HCEC 1CT (cell line): ENCODE measurements around the gene PHKG2.

Experiments used
- DNase-seq: peaks from one replicate; pipeline ENCODE4 v3.0.0-alpha.2; 2017

The PHKG2 gene

GRCh38 chr16:30728899-30729672 lies 19.1 kb upstream of the PHKG2 start:
- DNase-seq = no peak

GRCh38 chr16:30731411-30731810 lies 16.8 kb upstream of the PHKG2 start:
- DNase-seq = no peak

- DNase-seq = no peak
Measured at GRCh38 chr16:30736995-30737793, 11.0 kb upstream of the PHKG2 start.

GRCh38 chr16:30737794-30738648 lies 10.2 kb upstream of the PHKG2 start:
- no peak for DNase-seq

DNA sequence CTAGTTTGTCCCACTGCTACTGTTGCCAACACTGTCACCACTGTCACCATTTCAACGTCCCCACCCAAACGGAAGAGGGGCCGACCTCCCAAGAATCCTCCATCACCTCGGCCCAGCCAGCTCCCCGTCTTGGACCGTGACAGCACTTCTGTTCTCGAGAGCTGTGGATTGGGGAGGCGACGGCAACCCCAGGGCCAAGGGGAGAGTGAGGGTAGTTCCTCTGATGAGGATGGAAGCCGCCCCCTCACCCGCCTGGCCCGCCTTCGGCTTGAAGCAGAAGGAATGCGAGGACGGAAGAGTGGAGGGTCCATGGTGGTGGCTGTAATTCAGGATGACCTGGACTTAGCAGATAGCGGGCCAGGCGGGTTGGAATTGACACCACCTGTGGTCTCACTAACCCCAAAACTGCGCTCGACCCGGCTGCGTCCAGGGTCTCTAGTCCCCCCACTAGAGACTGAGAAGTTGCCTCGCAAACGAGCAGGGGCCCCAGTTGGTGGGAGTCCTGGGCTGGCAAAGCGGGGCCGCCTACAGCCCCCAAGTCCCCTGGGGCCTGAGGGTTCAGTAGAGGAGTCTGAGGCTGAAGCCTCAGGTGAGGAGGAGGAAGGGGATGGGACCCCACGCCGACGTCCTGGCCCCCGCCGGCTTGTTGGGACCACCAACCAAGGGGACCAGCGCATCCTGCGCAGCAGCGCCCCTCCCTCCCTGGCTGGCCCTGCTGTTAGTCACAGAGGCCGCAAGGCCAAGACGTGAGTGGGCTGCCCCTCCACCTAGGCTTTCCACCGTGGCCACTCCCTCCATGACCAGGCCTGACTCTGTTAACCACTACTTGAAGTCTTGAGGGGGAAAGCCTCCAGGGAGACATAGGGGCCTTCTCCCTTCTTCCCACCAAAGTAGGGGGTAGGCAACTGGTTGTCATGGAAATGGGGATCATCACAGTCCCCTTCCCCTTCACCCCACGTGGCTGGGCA lies 9.0 kb upstream of the PHKG2 start:
- no peak for DNase-seq

GRCh38 chr16:30740364-30741251 lies 7.6 kb upstream of the PHKG2 start:
- peak; percentile 75 for DNase-seq

DNA sequence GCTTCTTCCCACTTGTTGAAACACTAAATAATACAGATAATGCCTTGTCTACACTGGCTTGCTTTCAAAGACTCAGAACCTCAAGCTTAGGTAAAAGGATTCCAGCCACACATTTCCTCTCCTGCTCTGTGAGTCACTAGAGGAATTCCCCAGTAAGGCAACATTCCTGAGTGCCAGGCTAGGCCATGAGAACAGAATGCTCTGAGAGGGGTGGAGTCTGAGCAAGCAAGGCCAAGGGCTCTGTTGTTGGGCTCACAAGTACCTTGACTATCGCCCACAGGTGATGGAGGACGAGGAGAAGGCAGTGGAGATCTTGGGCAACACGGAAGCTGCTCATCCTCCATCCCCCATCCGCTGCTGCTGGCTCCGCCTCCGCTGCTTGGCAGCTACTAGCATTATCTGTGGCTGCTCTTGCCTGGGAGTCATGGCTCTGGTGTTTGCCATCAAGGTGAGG lies 6.7 kb upstream of the PHKG2 start:
- peak; percentile 76 for DNase-seq

GRCh38 chr16:30743716-30744115 lies 4.5 kb upstream of the PHKG2 start:
- DNase-seq = no peak

- no peak for DNase-seq
Measured at GRCh38 chr16:30744183-30744582, 4.0 kb upstream of the PHKG2 start.

- DNase-seq = no peak
Measured at GRCh38 chr16:30745082-30745481, 3.1 kb upstream of the PHKG2 start.

DNA sequence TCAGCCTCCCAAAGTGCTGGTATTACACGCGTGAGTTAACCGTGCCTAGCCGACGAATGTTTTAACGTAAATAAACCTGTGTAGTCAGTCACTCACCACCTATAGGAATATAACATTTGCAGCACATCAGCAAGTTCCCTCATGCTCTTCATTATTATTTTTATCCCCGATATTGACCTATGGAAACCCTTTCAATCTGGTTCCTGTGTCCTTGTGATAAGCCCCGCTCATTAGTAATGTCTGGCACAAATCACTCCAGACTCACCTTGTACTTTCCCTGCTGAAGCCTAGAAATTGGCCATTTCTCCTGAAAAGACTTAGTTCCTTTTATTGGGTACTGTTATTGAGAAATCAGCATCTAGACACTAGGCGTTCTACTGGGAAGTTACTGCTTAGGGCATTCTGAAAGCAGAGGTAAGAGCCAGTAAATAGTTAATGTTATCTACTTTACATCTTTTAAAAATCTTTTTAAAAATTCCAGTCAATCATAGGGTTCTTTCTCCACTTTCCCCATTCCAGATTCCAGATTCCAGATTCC lies 1.5 kb upstream of the PHKG2 start:
- DNase-seq = no peak

DNA sequence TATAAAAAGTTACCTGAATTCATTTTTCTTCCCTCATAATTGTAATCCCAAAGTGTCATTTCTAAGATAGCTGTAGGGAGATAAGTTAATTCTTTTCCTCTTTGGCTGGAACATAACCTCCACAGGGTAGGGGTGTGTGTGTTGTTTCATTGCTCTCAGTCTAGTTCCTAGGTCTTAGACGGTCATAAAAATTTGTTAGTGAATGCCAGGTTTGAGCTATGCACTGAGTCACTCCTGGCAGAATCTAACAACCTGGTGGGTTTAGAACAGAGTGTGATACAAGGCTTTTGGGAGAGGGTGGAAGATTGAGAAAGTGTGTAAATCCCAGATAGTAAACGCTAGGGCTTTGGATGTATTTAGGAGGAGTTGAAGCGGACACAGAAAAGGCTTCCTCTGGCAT lies 894 bp upstream of the PHKG2 start:
- peak; percentile 31 for DNase-seq

- DNase-seq = peak; percentile 32
Measured at GRCh38 chr16:30748634-30749445, 615 bp downstream of the PHKG2 start.

DNA sequence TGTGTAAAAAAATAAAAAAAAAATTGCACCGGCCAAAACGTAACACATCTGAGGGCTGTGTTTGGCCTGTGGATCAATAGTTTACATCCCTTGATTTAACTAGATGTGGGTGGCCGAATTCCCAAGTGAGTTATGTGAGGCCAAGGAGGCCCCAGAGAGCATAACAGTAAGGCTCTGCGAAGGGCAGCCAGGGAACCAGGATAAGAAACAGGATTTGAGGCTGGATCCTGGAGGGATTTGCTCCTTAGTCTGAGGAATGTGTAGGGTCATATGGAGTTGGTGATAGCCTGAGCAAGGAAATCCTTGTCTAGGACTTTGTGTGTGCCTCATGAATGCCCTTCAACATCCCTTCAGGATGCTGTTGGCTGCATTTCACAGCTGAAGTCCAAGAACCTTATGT lies 2.0 kb downstream of the PHKG2 start:
- no peak for DNase-seq

- DNase-seq = no peak
Measured at GRCh38 chr16:30750876-30751465, 2.7 kb downstream of the PHKG2 start.

DNA sequence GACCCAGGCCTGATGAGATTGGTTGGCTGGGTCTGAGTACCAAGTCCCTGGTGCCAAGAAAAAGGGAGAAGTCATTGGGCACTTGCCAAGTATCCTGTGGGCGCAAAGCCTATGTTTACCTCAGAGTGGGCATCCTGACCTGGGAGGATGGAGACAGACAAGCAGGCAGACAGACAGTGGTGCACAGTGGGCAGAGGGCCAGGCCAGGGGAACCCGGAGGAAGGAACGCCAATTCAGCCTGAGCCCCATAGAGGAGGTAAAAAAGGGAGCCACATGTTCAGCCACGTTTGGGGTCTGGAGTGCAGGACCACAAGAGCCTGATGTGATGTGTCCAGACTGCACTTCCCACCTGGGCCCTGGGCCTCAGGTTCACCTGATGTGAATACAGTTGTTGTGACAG lies 5.4 kb downstream of the PHKG2 start:
- DNase-seq = no peak

DNA sequence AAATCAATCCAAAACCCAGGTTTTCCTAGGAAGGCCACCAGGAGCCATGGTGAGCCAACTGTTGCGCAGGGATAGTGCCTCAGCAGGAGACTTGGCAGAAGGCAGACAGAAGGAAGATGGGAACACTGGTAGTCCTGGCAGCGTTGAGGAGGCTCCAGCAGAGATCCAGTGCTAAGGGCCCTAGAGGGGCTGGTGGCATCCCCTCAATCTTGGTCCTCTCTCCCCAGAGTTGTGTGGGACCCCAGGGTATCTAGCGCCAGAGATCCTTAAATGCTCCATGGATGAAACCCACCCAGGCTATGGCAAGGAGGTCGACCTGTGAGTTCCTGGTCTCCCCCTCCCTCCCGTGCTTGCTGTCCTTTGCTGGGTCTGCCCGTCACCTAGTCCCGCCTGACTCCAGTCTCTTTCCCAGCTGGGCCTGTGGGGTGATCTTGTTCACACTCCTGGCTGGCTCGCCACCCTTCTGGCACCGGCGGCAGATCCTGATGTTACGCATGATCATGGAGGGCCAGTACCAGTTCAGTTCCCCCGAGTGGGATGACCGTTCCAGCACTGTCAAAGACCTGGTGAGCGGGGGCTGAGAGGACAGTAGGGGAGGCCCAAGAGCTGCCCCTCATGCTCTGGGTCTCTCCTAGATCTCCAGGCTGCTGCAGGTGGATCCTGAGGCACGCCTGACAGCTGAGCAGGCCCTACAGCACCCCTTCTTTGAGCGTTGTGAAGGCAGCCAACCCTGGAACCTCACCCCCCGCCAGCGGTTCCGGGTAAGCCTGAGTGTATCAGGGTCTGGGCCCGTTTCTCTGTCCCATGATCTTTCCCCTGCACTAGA lies 7.9 kb downstream of the PHKG2 start:
- DNase-seq = no peak

DNA sequence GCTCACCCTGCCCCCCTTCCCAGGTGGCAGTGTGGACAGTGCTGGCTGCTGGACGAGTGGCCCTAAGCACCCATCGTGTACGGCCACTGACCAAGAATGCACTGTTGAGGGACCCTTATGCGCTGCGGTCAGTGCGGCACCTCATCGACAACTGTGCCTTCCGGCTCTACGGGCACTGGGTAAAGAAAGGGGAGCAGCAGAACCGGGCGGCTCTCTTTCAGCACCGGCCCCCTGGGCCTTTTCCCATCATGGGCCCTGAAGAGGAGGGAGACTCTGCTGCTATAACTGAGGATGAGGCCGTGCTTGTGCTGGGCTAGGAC lies 8.5 kb downstream of the PHKG2 start:
- DNase-seq = no peak

DNA sequence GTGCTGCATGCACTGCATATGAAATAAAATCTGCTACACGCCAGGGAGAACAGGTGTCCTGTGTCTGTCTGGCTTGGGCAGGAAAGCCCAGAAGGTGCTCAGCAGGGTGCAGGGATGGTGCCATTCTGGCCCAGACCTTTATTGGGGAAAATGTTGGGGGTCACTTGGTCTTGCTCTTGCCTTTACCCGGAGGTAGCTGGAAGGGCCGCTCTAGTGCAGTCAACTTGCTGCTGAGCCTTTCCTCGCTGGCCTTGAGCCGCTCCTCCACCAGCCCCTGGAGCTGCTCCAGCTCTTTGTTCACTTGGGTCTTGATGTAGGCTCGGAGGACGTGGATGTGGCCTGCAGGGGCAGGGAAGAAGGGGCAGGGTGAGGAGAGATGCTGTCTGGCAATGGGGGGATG lies 9.1 kb downstream of the PHKG2 start:
- no peak for DNase-seq
